H4 (cell line): ENCODE results near the gene PPCS. TPM values are rescaled to one million over a fixed set of nuclear protein-coding genes. Genes with fewer than 3 reads are reported as not detected.

Experiments used
- total RNA-seq: library from RNA; depleted of rRNA; stranded (reverse); fragments of >200 nt; shearing (Covaris generic); gene quantifications from 2 replicates; pipeline ENCODE4 v1.2.3, GENCODE V29; 2014; rRNA removed

PPCS gene
- total RNA-seq, 1 experiment from 2014 or later: 84.8 TPM

Other genes with a start within 250 kb of the PPCS start
- gene FOXJ3, start 121.3 kb upstream of the PPCS start, total RNA-seq: 25.7 and 31.7 TPM in 2 replicates
- gene RIMKLA, start 75.8 kb upstream of the PPCS start, total RNA-seq: 0.85 and 1.0 TPM in 2 replicates
- 0.25 TPM in 1 of 2 replicates, not detected in the other for gene ZMYND12, start 521 bp upstream of the PPCS start, total RNA-seq
- 0.14 TPM in 1 of 2 replicates, not detected in the other for gene CCDC30, start 6.7 kb downstream of the PPCS start, total RNA-seq
- 142 and 206 TPM in 2 replicates for gene PPIH, start 201.9 kb downstream of the PPCS start, total RNA-seq
- 1,356 and 1,447 TPM in 2 replicates for gene YBX1, start 225.9 kb downstream of the PPCS start, total RNA-seq